SK-N-SH (cell line): ENCODE results near the gene CCDC88C. TPM values are rescaled to one million over a fixed set of nuclear protein-coding genes. Genes with fewer than 3 reads are reported as not detected.

Experiments
- CTCF ChIA-PET: fragments of 300-600, 350-600 bp; formaldehyde crosslinking; extraction: SDS; loops from one replicate; lab custom pipeline; 2021; lab: Yijun Ruan, JAX
- POLR2A ChIA-PET: fragments of 350-600 bp; sonication (Branson Sonifier 250); formaldehyde crosslinking; extraction: SDS; loops from one replicate; lab custom pipeline; 2020; ENCODE audit warnings: antibody characterized with exemption, inconsistent platforms; lab: Yijun Ruan, JAX
- DNase-seq: peaks from one replicate; pipeline ENCODE4 v3.0.0; 2012
- H2AFZ ChIP-seq: fragments of 200-600 bp; sonication (generic); 2 replicates; pipeline ENCODE4 v1.8.1; 2016; ENCODE audit warnings: antibody characterized with exemption, mild to moderate bottlenecking, low read depth
- H3F3A ChIP-seq: fragments of 200-600 bp; sonication (generic); replicated peaks from 2 replicates; pipeline ENCODE3; 2016; ENCODE audit warnings: antibody characterized with exemption, mild to moderate bottlenecking; ENCODE audit not compliant: insufficient read depth
- H3K27ac ChIP-seq, 2 experiments: fragments of 200-500 bp in 1 of 2; fragments of 200-600 bp in 1 of 2; sonication (Bioruptor generic) in 1 of 2; sonication (generic), shearing (Covaris generic) in 1 of 2; 2 replicates each; pipeline versions ENCODE4 v1.5.1 to v1.6.1; 2014 to 2016; ENCODE audit warnings: low read depth in 2 of 2, inconsistent platforms in 1 of 2, low read length in 1 of 2, mild to moderate bottlenecking in 1 of 2, mixed read lengths in 1 of 2
- H3K27me3 ChIP-seq: fragments of 200-600 bp; sonication (generic), shearing (Covaris generic); 2 replicates; pipeline ENCODE4 v1.6.1; 2016; ENCODE audit warnings: mixed run types; ENCODE audit not compliant: insufficient read depth
- H3K36me3 ChIP-seq, 2 experiments: fragments of 200-500 bp in 1 of 2; fragments of 200-600 bp in 1 of 2; sonication (Bioruptor generic) in 1 of 2; sonication (generic) in 1 of 2; replicated peaks in 1 of 2; 2 replicates each; pipeline versions ENCODE3 to v1.5.1; 2014 to 2016; ENCODE audit warnings: low read length in 1 of 2, mild to moderate bottlenecking in 1 of 2; ENCODE audit not compliant: insufficient read depth in 2 of 2, control insufficient read depth in 1 of 2
- H3K4me1 ChIP-seq, 2 experiments: fragments of 200-500 bp in 1 of 2; fragments of 200-600 bp in 1 of 2; sonication (Bioruptor generic) in 1 of 2; sonication (generic), shearing (Covaris generic) in 1 of 2; 2 replicates each; pipeline versions ENCODE4 v1.5.1 to v1.6.1; 2014 to 2016; ENCODE audit warnings: low read depth in 1 of 2, low read length in 1 of 2, mixed run types in 1 of 2; ENCODE audit not compliant: insufficient read depth in 2 of 2, control insufficient read depth in 1 of 2
- H3K4me2 ChIP-seq: fragments of 200-600 bp; sonication (generic), shearing (Covaris generic); 2 replicates; pipeline ENCODE4 v1.6.1; 2017; ENCODE audit warnings: mixed run types
- H3K4me3 ChIP-seq, 2 experiments: fragments of 200-500 bp in 1 of 2; fragments of 200-600 bp in 1 of 2; sonication (Bioruptor generic) in 1 of 2; sonication (generic), shearing (Covaris generic) in 1 of 2; 2 replicates each; pipeline versions ENCODE4 v1.5.1 to v1.8.1; 2014 to 2016; ENCODE audit warnings: low read depth in 2 of 2, inconsistent platforms in 1 of 2, low read length in 1 of 2, mild to moderate bottlenecking in 1 of 2, mixed read lengths in 1 of 2, moderate library complexity in 1 of 2
- H3K79me2 ChIP-seq: fragments of 200-600 bp; sonication (generic); 2 replicates; pipeline ENCODE4 v1.8.1; 2017; ENCODE audit warnings: mild to moderate bottlenecking; ENCODE audit not compliant: insufficient read depth
- H3K9ac ChIP-seq: fragments of 200-600 bp; sonication (generic); 2 replicates; pipeline ENCODE4 v1.6.1; 2017; ENCODE audit warnings: mixed run types
- H3K9me2 ChIP-seq: fragments of 200-600 bp; sonication (generic); 2 replicates; pipeline ENCODE4 v1.6.1; 2017; ENCODE audit warnings: mixed run types
- H3K9me3 ChIP-seq: fragments of 200-600 bp; sonication (generic); 2 replicates; pipeline ENCODE4 v1.6.1; 2017; ENCODE audit warnings: mixed run types, mild to moderate bottlenecking, moderate library complexity
- H4K20me1 ChIP-seq: fragments of 200-600 bp; sonication (generic); 2 replicates; pipeline ENCODE4 v1.6.1; 2017; ENCODE audit warnings: mild to moderate bottlenecking, mixed run types; ENCODE audit not compliant: insufficient read depth
- CHD2 ChIP-seq: fragments of 150-350 bp; IDR thresholded peaks from 2 replicates; pipeline ENCODE4 v1.6.1; 2018; ENCODE audit warnings: low read length; ENCODE audit not compliant: partially characterized antibody
- CTCF ChIP-seq: fragments of 200-600 bp; sonication (generic); IDR thresholded peaks from 2 replicates; pipeline ENCODE4 v1.6.1; 2017; ENCODE audit warnings: antibody characterized with exemption, mild to moderate bottlenecking, moderate library complexity
- ELF1 ChIP-seq: IDR thresholded peaks from 2 replicates; pipeline ENCODE4 v1.4.0; 2012
- EP300 ChIP-seq, 2 experiments: IDR thresholded peaks; 2 replicates each; pipeline versions ENCODE4 v1.4.0 to v1.6.1; 2012; ENCODE audit warnings: borderline replicate concordance in 1 of 2, low read depth in 1 of 2, low read length in 1 of 2
- EZH2phosphoT487 ChIP-seq: fragments of 200-600 bp; sonication (generic); IDR thresholded peaks from 2 replicates; pipeline ENCODE4 v1.6.1; 2017; ENCODE audit warnings: low read depth, mixed run types, mild to moderate bottlenecking, antibody characterized with exemption, moderate library complexity, borderline replicate concordance
- FOSL2 ChIP-seq: IDR thresholded peaks from 2 replicates; pipeline ENCODE4 v1.4.0; 2012; ENCODE audit warnings: low read depth, mild to moderate bottlenecking, moderate library complexity, borderline replicate concordance
- GABPA ChIP-seq: IDR thresholded peaks from 2 replicates; pipeline ENCODE4 v1.4.0; 2012; ENCODE audit warnings: low read depth, mild to moderate bottlenecking
- IRF3 ChIP-seq: fragments of 150-350 bp; IDR thresholded peaks from 2 replicates; pipeline ENCODE4 v1.6.1; 2016; ENCODE audit warnings: mild to moderate bottlenecking, low read depth, low read length
- JUND ChIP-seq: IDR thresholded peaks from 2 replicates; pipeline ENCODE4 v1.4.0; 2012
- MAX ChIP-seq: IDR thresholded peaks from 2 replicates; pipeline ENCODE4 v1.4.0; 2012; ENCODE audit warnings: low read depth
- MEF2A ChIP-seq: IDR thresholded peaks from 2 replicates; pipeline ENCODE4 v1.4.0; 2012; ENCODE audit warnings: low read depth, borderline replicate concordance
- MXI1 ChIP-seq: IDR thresholded peaks from 2 replicates; pipeline ENCODE4 v1.6.1; 2012; ENCODE audit warnings: mild to moderate bottlenecking, low read depth, low read length, improper control_type of control experiment
- NRF1 ChIP-seq: IDR thresholded peaks from 2 replicates; pipeline ENCODE4 v1.6.1; 2012; ENCODE audit warnings: low read depth, mild to moderate bottlenecking, low read length
- POLR2AphosphoS5 ChIP-seq: IDR thresholded peaks from 2 replicates; pipeline ENCODE4 v1.6.1; 2012; ENCODE audit warnings: low read depth, low read length
- RAD21 ChIP-seq: IDR thresholded peaks from 2 replicates; pipeline ENCODE4 v1.6.1; 2012; ENCODE audit warnings: mild to moderate bottlenecking, low read length
- RFX5 ChIP-seq: IDR thresholded peaks from 2 replicates; pipeline ENCODE4 v1.6.1; 2012; ENCODE audit warnings: mild to moderate bottlenecking, improper control_type of control experiment, low read length
- RXRA ChIP-seq: IDR thresholded peaks from 2 replicates; pipeline ENCODE4 v1.4.0; 2012; ENCODE audit warnings: low read depth, mild to moderate bottlenecking, borderline replicate concordance
- SIN3A ChIP-seq: IDR thresholded peaks from 2 replicates; pipeline ENCODE4 v1.6.1; 2012; ENCODE audit warnings: low read depth, mild to moderate bottlenecking, low read length, moderate library complexity, borderline replicate concordance
- TAF1 ChIP-seq: IDR thresholded peaks from 2 replicates; pipeline ENCODE4 v1.6.1; 2012; ENCODE audit warnings: low read depth, mild to moderate bottlenecking, low read length, moderate library complexity, borderline replicate concordance
- TCF12 ChIP-seq: IDR thresholded peaks from 2 replicates; pipeline ENCODE4 v1.4.0; 2012
- TEAD4 ChIP-seq: IDR thresholded peaks from 2 replicates; pipeline ENCODE4 v1.4.0; 2012; ENCODE audit warnings: mild to moderate bottlenecking, borderline replicate concordance; ENCODE audit not compliant: insufficient read depth
- USF2 ChIP-seq: fragments of 150-350 bp; IDR thresholded peaks from 2 replicates; pipeline ENCODE4 v1.6.1; 2017; ENCODE audit warnings: antibody characterized with exemption, low read length, low read depth, borderline replicate concordance
- YY1 ChIP-seq: IDR thresholded peaks from 2 replicates; pipeline ENCODE4 v1.4.0; 2012; ENCODE audit warnings: low read depth, mild to moderate bottlenecking
- ZBTB33 ChIP-seq: IDR thresholded peaks from 2 replicates; pipeline ENCODE4 v1.4.0; 2012; ENCODE audit warnings: low read depth, borderline replicate concordance
- whole genome bisulfite sequencing: methylation state at CpG from one replicate; pipeline ENCODE4 v1.1.6; 2017; ENCODE audit warnings: low lambda C conversion rate; 5-methylcytosine and 5-hydroxymethylcytosine counted together
- polyA plus RNA-seq, 3 experiments: library from polyadenylated mRNA; depleted of rRNA; stranded (reverse); fragments of >200 nt; gene quantifications; 2 replicates each; pipeline ENCODE4 v1.2.3, GENCODE V29; 2012

Gene CCDC88C
- polyA plus RNA-seq, 1 of the 3 experiments (the other 2 are of a cell fraction): 0.39 TPM

GRCh38 chr14:91237219-91237618, 180.4 kb downstream of the CCDC88C start:
- CTCF ChIA-PET: no interaction called here
- Histone ChIP-seq H3K9me2 (no peaks in the 10 kb centered on the region), H3K4me1 (peaks cover 0 to 2% of the 10 kb centered on the region in 2 experiments; a peak in 1 of 4 replicates), H3K27ac (no peak overlapping the region), H2AFZ (no peak overlapping the region), H3K4me3 (no peak overlapping the region), H3K36me3 (no peaks in the 10 kb centered on the region), H3K79me2 (no peaks in the 10 kb centered on the region), H3F3A (no peaks in the 10 kb centered on the region), H4K20me1 (no peaks in the 10 kb centered on the region), H3K4me2 (no peak overlapping the region), H3K9ac (no peak overlapping the region), H3K9me3 (no peaks in the 10 kb centered on the region), H3K27me3 (no peaks in the 10 kb centered on the region)
- POLR2A ChIA-PET: no interaction called here
- no peak for TF ChIP-seq MEF2A
- TF ChIP-seq RFX5: no peak
- no peak for TF ChIP-seq TAF1
- TF ChIP-seq MAX: no peak
- no peak for TF ChIP-seq EZH2phosphoT487
- no peak for TF ChIP-seq GABPA
- no peak for TF ChIP-seq JUND
- no peak for TF ChIP-seq SIN3A
- TF ChIP-seq RXRA: no peak
- TF ChIP-seq CHD2: no peak
- no peak for TF ChIP-seq YY1
- TF ChIP-seq EP300 (IDR thresholded peaks at IDR 0.05; ENCODE audit: borderline replicate concordance in 1 of 2, low read depth in 1 of 2, low read length in 1 of 2): no peak
- TF ChIP-seq CTCF: no peak
- no peak for TF ChIP-seq RAD21
- no peak for TF ChIP-seq USF2
- no peak for DNase-seq
- WGBS: 81% methylated on average over 5 of the region's 7 CpGs

GRCh38 chr14:91235841-91236240, 181.8 kb downstream of the CCDC88C start:
- H3K9me2 ChIP-seq: no peaks in the 10 kb centered on the region
- no peak for DNase-seq
- H3K36me3 ChIP-seq: no peaks in the 10 kb centered on the region
- H3K9me3 ChIP-seq: no peaks in the 10 kb centered on the region
- POLR2A ChIA-PET: no interaction called here
- H3K79me2 ChIP-seq: no peaks in the 10 kb centered on the region
- H3K4me2 ChIP-seq: no peak overlapping the region
- no peaks in the 10 kb centered on the region for H3K27me3 ChIP-seq
- 91% methylated on average over 7 of the region's 7 CpGs for WGBS
- no peak overlapping the region for H3K9ac ChIP-seq
- CTCF ChIA-PET: no interaction called here
- no peaks in the 10 kb centered on the region for H3F3A ChIP-seq
- no peak overlapping the region for H3K27ac ChIP-seq
- no peaks in the 10 kb centered on the region for H3K4me1 ChIP-seq
- H2AFZ ChIP-seq: no peak overlapping the region
- no peak overlapping the region for H3K4me3 ChIP-seq
- no peaks in the 10 kb centered on the region for H4K20me1 ChIP-seq
- TF ChIP-seq GABPA (no peak), MXI1 (no peak), NRF1 (no peak), RXRA (no peak), ZBTB33 (no peak), FOSL2 (no peak), SIN3A (no peak), TCF12 (no peak), POLR2AphosphoS5 (no peak), TEAD4 (no peak), JUND (no peak), IRF3 (no peak), ELF1 (no peak)
